Stimulated activated CD4-positive, alpha-beta T cell treated with anti-CD3 and anti-CD28 coated beads, Interleukin-4, amount 100 ng/mL, for 1 hour (primary cell): ENCODE results near the gene FAM236D.
"Not testable (repeated sequence)": the region's sequence is repeated elsewhere in the genome, so short reads cannot be mapped to it uniquely, and the experiment has no call there.

Source experiments
- DNase-seq: peaks from one replicate; pipeline ENCODE4 v3.0.0-alpha.2; 2020

The FAM236D gene

DNA sequence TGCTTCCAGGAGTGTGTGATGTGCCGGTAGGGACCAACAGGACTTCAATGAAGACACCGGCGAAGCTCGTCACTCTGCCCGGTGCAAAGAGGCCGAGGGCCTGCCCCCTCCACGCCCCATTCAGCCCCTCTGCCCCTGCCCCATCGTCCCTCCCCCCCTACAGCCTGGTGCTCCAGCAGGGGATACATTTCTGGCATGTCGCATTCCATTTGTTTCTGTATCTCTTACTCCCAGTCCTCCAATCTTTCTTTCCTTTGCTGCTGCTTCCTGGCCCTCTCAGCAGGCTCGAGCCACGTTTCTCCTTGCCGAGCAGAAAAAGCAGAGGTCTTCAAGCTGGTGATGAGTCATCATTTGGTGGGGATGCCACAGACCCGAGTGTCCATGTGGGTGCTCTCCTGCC lies at the start of gene FAM236D:
Gene FAM236D, minus strand, starts transcription at position 101 of the 400 bp plus-strand sequence. Its CDS starts 100 bp downstream, at position 1.
- not testable (repeated sequence) for DNase-seq

DNA sequence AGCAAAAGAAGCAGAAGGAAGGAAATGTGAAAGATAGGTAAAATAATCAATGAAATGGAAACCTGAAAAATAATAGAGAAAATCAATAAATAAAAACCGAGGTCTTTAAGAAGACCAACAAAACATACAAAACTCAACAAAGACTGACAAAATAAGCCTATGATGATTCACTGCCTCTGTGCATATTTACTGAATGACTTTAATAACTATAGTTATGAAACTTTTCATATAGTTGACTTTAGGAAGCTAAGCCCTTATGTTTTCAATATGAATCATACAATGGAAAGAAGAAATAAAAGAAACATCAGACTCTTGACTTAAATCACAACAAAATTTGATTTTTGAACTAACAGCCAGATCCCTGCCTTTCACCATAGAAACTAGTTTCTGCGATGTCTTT lies 29.5 kb upstream of the FAM236D start:
- not testable (repeated sequence) for DNase-seq

DNA sequence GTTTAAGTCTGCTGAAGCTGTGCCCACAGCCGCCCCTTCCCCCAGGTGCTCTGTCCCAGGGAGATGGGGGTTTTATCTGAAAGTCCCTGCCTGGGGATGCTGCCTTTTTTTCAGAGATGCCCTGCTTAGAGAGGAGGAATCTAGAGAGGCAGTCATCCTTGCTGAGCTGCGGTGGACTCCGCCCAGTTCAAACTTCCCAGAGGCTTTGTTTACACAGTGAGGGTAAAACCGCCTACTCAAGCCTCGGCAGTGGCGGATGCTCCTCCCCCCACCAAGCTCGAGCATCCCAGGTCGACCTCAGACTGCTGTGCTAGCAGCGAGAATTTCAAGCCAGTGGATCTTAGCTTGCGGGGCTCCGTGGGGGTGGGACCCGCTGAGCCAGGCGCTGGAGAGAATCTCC lies 22.7 kb upstream of the FAM236D start:
- DNase-seq = not testable (repeated sequence)

DNA sequence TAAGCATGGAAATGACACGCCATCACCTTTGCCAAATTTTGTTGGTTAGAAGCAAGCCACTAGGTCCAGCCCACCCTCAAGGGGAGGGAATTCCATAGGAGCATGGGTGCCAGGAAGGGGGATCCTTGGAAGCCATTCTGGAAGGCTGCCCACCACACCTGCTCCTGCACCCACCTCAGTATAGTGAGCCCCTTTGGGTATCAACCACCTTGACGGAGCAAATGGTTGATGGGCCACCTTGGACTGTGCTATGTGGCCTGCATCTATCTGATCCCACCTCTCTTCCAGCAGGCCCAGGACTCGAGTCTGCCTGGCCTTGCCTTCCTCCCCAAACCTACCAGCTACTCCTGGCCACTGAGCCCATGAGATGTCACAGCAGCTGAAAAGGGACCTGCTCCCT lies 17.6 kb downstream of the FAM236D start:
- DNase-seq = not testable (repeated sequence)

DNA sequence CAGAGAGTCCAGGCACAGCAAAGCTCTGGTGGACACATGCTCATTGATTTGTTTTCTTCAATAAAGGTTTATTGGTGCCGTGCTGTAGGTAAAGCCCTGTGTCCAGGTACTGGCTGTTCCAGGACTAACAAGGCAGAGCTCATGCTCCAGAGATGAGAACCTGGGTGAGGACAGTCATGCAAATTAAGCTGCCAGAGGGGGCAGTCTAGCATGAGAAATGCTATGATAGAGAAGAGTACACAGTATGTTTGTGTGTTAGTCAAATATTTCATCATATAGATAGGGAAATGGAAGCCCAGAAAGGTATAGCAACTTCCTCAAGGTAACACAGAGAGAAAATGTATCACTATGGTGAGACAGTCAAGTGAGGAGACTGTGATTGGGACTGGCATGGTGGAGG lies 19.9 kb downstream of the FAM236D start:
- DNase-seq = not testable (repeated sequence)

DNA sequence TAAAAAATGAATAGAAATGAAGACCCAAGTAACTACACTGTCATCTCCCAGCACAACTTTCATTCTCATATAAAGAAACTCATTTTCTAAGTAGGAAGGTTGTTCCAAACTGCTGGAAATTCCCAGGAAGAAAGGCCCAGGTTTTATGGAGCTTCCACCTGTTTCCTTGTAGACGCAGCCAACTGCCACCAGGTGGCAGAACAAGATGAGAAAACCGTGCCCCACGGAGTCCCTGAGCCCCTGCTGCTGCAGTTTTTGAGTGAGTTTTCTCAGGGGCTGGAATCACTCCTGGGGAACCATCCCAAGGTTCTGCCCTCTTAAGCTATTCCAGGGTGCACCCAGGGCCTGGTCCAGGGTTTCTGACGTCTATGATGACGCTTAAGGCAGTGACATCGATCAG lies 24.0 kb downstream of the FAM236D start:
- DNase-seq = not testable (repeated sequence)

DNA sequence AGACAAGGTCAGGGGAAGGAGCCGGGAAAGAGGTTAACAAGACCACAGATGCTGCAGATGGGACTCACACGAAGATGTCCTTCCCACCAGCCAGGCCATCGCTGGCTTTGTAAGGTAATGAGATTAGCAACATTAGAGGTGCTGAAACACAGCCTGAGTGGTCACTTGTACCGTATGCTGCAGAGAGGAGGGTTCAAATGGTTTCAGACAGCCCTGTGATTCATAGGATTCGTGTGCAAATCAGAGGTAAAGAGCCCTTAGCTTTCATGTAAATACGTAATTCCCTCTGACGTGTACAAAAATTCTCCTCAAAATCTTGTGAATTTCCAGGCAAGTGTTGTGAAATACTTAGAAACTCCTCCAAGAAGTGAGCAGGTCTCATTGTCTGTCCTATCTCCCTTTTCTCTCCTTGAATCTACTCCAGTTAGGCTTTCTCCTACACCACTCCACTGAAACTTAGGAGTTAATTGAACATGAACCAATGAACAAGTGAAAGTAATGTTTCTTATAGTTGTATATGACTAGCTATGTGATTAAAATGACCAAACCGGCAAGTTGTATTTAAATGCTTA lies 24.6 kb downstream of the FAM236D start:
- not testable (repeated sequence) for DNase-seq

DNA sequence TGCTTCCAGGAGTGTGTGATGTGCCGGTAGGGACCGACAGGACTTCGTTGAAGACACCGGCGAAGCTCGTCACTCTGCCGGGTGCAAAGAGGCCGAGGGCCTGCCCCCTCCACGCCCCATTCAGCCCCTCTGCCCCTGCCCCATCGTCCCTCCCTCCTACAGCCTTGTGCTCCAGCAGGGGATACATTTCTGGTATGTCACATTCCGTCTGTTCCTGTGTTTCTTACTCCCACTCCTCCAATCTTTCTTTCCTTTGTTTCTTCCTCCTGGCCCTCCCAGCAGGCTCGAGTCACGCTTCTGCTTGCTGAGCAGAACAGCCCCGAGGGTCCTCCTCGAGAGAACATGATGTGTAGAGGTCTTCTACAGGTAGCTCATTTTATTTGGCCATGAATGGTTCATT lies 25.4 kb downstream of the FAM236D start, which contains the start of gene FAM236B:
Gene FAM236B, minus strand, starts transcription at position 101 of the 400 bp plus-strand sequence. Its CDS starts 100 bp downstream, at position 1.
- not testable (repeated sequence) for DNase-seq

DNA sequence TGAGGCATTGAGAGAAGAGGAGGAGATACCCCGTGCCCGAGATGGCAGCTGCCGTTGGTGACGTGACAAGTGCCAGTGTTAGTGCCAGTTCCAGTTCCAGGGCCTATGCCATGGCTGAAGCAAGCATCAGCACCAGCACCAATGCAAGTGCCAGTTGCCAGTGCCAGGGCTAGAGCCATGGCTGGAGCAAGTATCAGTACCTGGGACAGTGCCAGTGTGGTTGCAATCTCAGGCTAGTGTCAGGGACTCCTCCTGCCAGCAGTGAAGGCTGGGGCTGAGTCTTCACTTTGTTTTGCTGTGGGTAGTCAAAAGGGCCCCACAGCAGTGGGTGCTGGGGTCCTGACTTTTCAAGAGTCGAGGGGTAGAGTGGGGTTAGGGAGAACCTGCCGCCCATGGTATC lies 29.9 kb downstream of the FAM236D start:
- not testable (repeated sequence) for DNase-seq

DNA sequence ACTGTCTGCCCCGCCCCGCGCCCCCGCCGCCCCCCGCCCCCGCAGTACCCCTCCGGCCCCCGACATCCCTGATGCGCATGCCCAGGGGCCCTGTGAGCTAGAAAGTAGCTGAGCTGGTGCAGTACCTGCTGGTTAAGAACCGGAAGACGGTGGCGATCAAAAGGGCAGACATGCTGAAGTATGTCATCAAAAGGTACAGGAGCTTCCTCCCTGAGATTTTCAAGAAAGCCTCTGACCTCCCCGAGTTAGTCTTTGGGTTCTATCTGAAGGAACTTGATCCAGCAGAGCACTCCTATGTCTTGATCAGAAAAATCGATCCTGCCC lies 30.6 kb downstream of the FAM236D start:
- not testable (repeated sequence) for DNase-seq

DNA sequence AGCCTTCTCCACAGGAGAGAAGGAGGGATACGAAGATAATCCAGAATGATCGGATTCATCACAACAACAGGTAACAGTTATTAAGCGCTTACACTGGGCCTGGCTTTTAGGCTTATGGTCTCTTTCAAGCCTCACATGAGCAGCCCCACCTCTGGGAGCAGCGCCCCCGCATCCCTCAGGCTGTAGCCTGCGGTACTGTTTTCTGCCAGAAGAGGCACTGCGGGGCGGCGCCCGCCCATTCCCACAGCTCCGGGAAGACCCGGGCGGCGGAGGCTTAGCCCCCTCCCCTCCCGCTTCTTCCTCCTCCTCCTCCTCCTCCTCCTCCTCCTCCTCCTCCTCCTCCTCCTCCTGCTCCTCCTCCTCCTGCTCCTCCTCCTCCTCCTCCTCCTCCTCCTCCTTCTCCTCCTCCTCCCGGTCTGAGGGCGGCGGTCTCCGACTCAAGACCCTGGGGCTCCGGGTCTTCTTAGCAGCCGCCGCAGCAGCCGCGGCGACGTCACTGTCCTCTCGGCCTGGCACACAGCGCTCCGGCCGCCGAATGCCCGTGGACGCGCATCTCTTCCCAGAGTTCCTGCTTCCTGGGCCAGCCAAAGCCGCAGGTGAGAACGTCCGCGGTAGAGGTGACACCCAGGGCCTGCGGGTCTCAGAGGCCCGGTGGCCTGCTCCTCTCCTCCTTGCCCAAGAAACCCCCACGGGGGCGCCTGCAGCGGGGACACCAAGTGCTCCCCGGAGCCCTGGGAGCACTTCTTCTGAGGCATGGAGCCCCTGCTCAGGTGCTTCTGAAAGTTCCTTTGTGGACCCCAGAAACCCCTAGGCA lies 31.1 kb downstream of the FAM236D start, which contains the start of gene DMRTC1B:
Gene DMRTC1B, plus strand, starts transcription at position 238 of the 814 bp plus-strand sequence. CDS start 68,246 bp downstream, outside the sequence.
- DNase-seq = not testable (repeated sequence)

DNA sequence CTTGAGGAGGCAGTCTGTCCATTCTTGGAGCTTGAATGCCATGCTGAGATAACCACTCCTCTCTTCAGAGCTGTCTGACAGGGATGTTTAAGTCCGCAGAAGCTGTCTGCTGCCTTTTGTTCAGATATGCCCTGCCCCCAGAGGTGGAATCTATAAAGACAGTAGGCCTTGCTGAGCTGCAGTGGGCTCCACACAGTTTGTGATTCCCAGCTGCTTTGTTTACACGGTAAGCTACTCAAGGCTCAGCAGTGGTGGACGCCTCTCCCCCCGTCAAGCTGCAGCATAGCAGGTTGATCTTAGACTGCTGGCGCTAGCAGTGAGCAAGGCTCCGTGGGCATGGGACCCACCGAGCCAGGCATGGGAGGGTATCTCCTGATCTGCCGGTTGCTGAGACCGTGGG lies 47.6 kb downstream of the FAM236D start:
- DNase-seq = not testable (repeated sequence)
